PC-9 (cell line): ENCODE measurements around the gene CEP126.

Experiments
- EZH2 ChIP-seq: fragments of 200-600 bp; sonication (generic); IDR thresholded peaks from 2 replicates; pipeline ENCODE4 v1.8.0; 2017; ENCODE audit warnings: antibody characterized with exemption, low read depth
- TF ChIP-seq, protein P1 (sequence below): fragments of 200-600 bp; sonication (generic); conservative IDR thresholded peaks from 2 replicates; pipeline ENCODE4 v1.6.1; 2017; ENCODE audit warnings: mixed run types, antibody characterized with exemption, mild to moderate bottlenecking, moderate library complexity

DNA sequence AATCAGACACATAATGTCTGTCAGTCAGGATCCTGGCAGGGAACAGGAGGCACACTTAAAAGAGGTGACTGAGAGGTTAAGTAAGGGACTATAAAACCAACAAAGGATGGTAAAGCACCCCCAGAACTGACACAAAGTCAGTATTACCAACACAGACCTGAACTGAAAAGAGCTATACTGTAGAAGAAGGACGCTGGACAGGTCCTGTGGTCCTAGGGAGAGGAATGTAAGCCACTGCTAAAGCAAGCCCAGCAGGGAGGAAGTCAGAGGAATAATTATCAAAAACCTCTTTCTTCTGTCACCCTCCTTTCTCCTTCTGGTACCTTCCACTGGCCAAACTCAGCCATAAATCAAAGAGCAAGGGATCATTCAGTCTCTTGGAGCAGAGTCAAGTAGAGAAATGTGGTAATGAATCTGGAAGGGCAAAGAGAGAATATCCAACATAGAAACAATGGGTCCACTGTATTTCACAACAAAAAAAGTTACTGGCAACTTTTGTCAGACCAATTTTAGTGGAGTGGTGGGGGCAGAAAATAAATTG is 34.9 kb downstream of the CEP126 start:
- TF ChIP-seq, protein P1, sequence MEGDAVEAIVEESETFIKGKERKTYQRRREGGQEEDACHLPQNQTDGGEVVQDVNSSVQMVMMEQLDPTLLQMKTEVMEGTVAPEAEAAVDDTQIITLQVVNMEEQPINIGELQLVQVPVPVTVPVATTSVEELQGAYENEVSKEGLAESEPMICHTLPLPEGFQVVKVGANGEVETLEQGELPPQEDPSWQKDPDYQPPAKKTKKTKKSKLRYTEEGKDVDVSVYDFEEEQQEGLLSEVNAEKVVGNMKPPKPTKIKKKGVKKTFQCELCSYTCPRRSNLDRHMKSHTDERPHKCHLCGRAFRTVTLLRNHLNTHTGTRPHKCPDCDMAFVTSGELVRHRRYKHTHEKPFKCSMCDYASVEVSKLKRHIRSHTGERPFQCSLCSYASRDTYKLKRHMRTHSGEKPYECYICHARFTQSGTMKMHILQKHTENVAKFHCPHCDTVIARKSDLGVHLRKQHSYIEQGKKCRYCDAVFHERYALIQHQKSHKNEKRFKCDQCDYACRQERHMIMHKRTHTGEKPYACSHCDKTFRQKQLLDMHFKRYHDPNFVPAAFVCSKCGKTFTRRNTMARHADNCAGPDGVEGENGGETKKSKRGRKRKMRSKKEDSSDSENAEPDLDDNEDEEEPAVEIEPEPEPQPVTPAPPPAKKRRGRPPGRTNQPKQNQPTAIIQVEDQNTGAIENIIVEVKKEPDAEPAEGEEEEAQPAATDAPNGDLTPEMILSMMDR = no peak
- no peak for TF ChIP-seq EZH2
